GM21367 (cell line): ENCODE results near the gene HPS1.

Experiments used
- ATAC-seq: cut with Tn5 transposase; IDR thresholded peaks from one replicate; pipeline ENCODE4 v1.9.1; 2021; ENCODE audit not compliant: unreplicated experiment

Gene HPS1

GRCh38 chr10:98446661-98447221 is at the start of gene HPS1:
Gene HPS1 (minus strand): TSS chr10:98446935. CDS start chr10:98443240, 3,695 bp downstream.
- ATAC-seq = peak; percentile 86

- no peak for ATAC-seq
These were observed 46.0 kb upstream of the HPS1 start for GRCh38 chr10:98492763-98493162.

GRCh38 chr10:98489561-98490481 is 43.1 kb upstream of the HPS1 start:
- ATAC-seq = no peak

- no peak for ATAC-seq
These were observed 42.1 kb upstream of the HPS1 start for GRCh38 chr10:98488669-98489430.

GRCh38 chr10:98487649-98488048 is 40.9 kb upstream of the HPS1 start:
- no peak for ATAC-seq

GRCh38 chr10:98486421-98486820 is 39.7 kb upstream of the HPS1 start:
- no peak for ATAC-seq

- ATAC-seq = no peak
These were observed 39.2 kb upstream of the HPS1 start for GRCh38 chr10:98485959-98486358.

- no peak for ATAC-seq
These were observed 36.9 kb upstream of the HPS1 start for GRCh38 chr10:98483658-98484057.

GRCh38 chr10:98482096-98482495 is 35.4 kb upstream of the HPS1 start:
- no peak for ATAC-seq

GRCh38 chr10:98481404-98481945 is 34.7 kb upstream of the HPS1 start:
- no peak for ATAC-seq

- no peak for ATAC-seq
These were observed 31.9 kb upstream of the HPS1 start for GRCh38 chr10:98478430-98479222.

GRCh38 chr10:98477861-98478260 is 31.1 kb upstream of the HPS1 start:
- no peak for ATAC-seq

- no peak for ATAC-seq
These were observed 27.9 kb upstream of the HPS1 start for GRCh38 chr10:98474628-98475027.

GRCh38 chr10:98472196-98472595 is 25.5 kb upstream of the HPS1 start:
- ATAC-seq = no peak

GRCh38 chr10:98470850-98471249 is 24.1 kb upstream of the HPS1 start:
- ATAC-seq = no peak

GRCh38 chr10:98469001-98469931 is 22.5 kb upstream of the HPS1 start:
- no peak for ATAC-seq

GRCh38 chr10:98467506-98468318 is 21.0 kb upstream of the HPS1 start:
- ATAC-seq = peak; percentile 96

GRCh38 chr10:98466861-98467505 is 20.2 kb upstream of the HPS1 start:
- ATAC-seq = no peak
